AG09309 (cell line): ENCODE data around the gene ITGA3.

Source experiments
- DNase-seq: peaks from one replicate; pipeline ENCODE4 v3.0.0-alpha.2; 2010; ENCODE audit warnings: low read depth
- H3K4me3 ChIP-seq: 2 replicates; pipeline ENCODE4 v1.5.1; 2011; ENCODE audit warnings: mild to moderate bottlenecking, low read depth, low read length, moderate library complexity; ENCODE audit not compliant: control insufficient read depth
- TF ChIP-seq, protein P1 (sequence below): IDR thresholded peaks from 2 replicates; pipeline ENCODE4 v1.5.1; 2011; ENCODE audit warnings: mild to moderate bottlenecking, low read depth, low read length, inconsistent platforms; ENCODE audit not compliant: insufficient read depth, control insufficient read depth; ENCODE audit errors: missing control alignments

Gene ITGA3

GRCh38 chr17:50055426-50056216 lies at the start of gene ITGA3:
Gene ITGA3, plus strand, starts transcription at chr17:50056110. Its CDS starts 330 bp downstream, at chr17:50056440.
- TF ChIP-seq, protein P1, sequence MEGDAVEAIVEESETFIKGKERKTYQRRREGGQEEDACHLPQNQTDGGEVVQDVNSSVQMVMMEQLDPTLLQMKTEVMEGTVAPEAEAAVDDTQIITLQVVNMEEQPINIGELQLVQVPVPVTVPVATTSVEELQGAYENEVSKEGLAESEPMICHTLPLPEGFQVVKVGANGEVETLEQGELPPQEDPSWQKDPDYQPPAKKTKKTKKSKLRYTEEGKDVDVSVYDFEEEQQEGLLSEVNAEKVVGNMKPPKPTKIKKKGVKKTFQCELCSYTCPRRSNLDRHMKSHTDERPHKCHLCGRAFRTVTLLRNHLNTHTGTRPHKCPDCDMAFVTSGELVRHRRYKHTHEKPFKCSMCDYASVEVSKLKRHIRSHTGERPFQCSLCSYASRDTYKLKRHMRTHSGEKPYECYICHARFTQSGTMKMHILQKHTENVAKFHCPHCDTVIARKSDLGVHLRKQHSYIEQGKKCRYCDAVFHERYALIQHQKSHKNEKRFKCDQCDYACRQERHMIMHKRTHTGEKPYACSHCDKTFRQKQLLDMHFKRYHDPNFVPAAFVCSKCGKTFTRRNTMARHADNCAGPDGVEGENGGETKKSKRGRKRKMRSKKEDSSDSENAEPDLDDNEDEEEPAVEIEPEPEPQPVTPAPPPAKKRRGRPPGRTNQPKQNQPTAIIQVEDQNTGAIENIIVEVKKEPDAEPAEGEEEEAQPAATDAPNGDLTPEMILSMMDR, result no peak
- peak; percentile 47 for DNase-seq
- H3K4me3 ChIP-seq, result peak within 1 kb of the TSS; percentile 91

GRCh38 chr17:50009282-50009681 lies 46.6 kb upstream of the ITGA3 start:
- no peak for DNase-seq
- no peak overlapping the region for H3K4me3 ChIP-seq
- TF ChIP-seq, protein P1, result no peak

- no peak for DNase-seq
- no peak overlapping the region for H3K4me3 ChIP-seq
- TF ChIP-seq, protein P1, result no peak
These were observed 42.8 kb upstream of the ITGA3 start for GRCh38 chr17:50013079-50013478.

- TF ChIP-seq, protein P1, result no peak
- H3K4me3 ChIP-seq, result no peak overlapping the region
- DNase-seq, result no peak
These were observed 41.3 kb upstream of the ITGA3 start for GRCh38 chr17:50014471-50015088.

- H3K4me3 ChIP-seq, result no peak overlapping the region
- no peak for DNase-seq
- TF ChIP-seq, protein P1, result no peak
These were observed 40.8 kb upstream of the ITGA3 start for GRCh38 chr17:50015146-50015545.

DNA sequence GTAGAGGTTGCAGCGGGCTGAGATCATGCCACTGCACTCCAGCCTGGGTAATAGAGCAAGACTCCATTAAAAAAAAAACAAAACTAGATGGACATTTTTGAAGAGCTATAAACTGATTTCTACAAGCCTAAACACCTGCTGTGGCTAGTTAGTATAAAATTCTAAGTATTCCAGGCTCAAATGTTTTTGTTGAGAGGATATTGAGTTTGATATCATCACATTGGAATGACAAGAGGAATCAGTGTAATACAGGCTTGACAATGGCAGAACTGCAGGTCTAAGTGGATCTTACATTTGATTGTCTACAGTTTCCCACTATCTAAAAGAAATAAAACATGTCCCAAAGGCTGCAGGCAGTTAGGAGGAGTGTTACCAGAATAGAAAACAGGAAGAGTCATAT lies 37.0 kb upstream of the ITGA3 start:
- TF ChIP-seq, protein P1, result no peak
- no peak overlapping the region for H3K4me3 ChIP-seq
- no peak for DNase-seq
